GM23338 (cell line): ENCODE results near the gene NPAS3. TPM values are rescaled to one million over a fixed set of nuclear protein-coding genes. Genes with fewer than 3 reads are reported as not detected.

Experiments
- ATAC-seq: fragments of 200-7000 bp; cut with Tn5 transposase; 3 replicates; pipeline ENCODE4 v1.9.1; 2020
- DNase-seq: peaks from one replicate; pipeline ENCODE4 v3.0.0-alpha.2; 2015; ENCODE audit warnings: low spot score
- H2AFZ ChIP-seq: fragments of 200-600 bp; sonication (generic); 2 replicates; pipeline ENCODE4 v1.8.0; 2016; ENCODE audit warnings: antibody characterized with exemption, mild to moderate bottlenecking, moderate library complexity
- H3F3A ChIP-seq: fragments of 200-600 bp; sonication (generic); replicated peaks from 2 replicates; pipeline ENCODE4 v1.8.0; 2017; ENCODE audit warnings: antibody characterized with exemption, mixed run types, low read depth
- H3K27ac ChIP-seq: fragments of 200-600 bp; sonication (generic); 2 replicates; pipeline ENCODE4 v1.6.1; 2016; ENCODE audit warnings: low read depth
- H3K27me3 ChIP-seq: fragments of 200-600 bp; sonication (generic); 2 replicates; pipeline ENCODE4 v1.8.0; 2016; ENCODE audit warnings: mild to moderate bottlenecking, mixed run types, moderate library complexity; ENCODE audit not compliant: insufficient read depth
- H3K36me3 ChIP-seq: fragments of 200-600 bp; sonication (generic); 2 replicates; pipeline ENCODE4 v1.8.0; 2016; ENCODE audit warnings: mild to moderate bottlenecking; ENCODE audit not compliant: insufficient read depth
- H3K4me1 ChIP-seq: fragments of 200-600 bp; sonication (generic); 2 replicates; pipeline ENCODE4 v1.8.0; 2016; ENCODE audit warnings: mild to moderate bottlenecking, moderate library complexity; ENCODE audit not compliant: insufficient read depth
- H3K4me2 ChIP-seq: fragments of 200-600 bp; sonication (generic); 2 replicates; pipeline ENCODE4 v1.7.1; 2017; ENCODE audit warnings: mixed run types
- H3K4me3 ChIP-seq: fragments of 200-600 bp; sonication (generic); 2 replicates; pipeline ENCODE4 v1.6.1; 2016; ENCODE audit warnings: mixed run types
- H3K79me2 ChIP-seq: fragments of 200-600 bp; sonication (generic); replicated peaks from 2 replicates; pipeline ENCODE4 v1.8.0; 2017; ENCODE audit warnings: mild to moderate bottlenecking; ENCODE audit not compliant: insufficient read depth
- H3K9me2 ChIP-seq: fragments of 200-600 bp; sonication (generic); 2 replicates; pipeline ENCODE4 v1.8.0; 2017; ENCODE audit not compliant: insufficient read depth
- H4K20me1 ChIP-seq: fragments of 200-600 bp; sonication (generic); replicated peaks from 2 replicates; pipeline ENCODE4 v1.8.0; 2017; ENCODE audit warnings: mild to moderate bottlenecking; ENCODE audit not compliant: insufficient read depth
- H3K27ac Mint-ChIP-seq: 2 replicates; pipeline ENCODE4 v1.8.0; 2020; ENCODE audit warnings: inconsistent platforms, mild to moderate bottlenecking, moderate library complexity, mixed read lengths
- H3K27me3 Mint-ChIP-seq: 3 replicates; pipeline ENCODE4 v1.8.0; 2022; ENCODE audit warnings: low read depth, mild to moderate bottlenecking, moderate library complexity, mixed read lengths, inconsistent platforms; ENCODE audit not compliant: insufficient read depth, poor library complexity
- H3K36me3 Mint-ChIP-seq: 3 replicates; pipeline ENCODE4 v1.8.0; 2021; ENCODE audit warnings: low read depth, mild to moderate bottlenecking, inconsistent platforms, moderate library complexity, mixed read lengths
- H3K4me1 Mint-ChIP-seq: 3 replicates; pipeline ENCODE4 v1.8.0; 2020; ENCODE audit warnings: mild to moderate bottlenecking, inconsistent platforms, mixed read lengths
- H3K4me3 Mint-ChIP-seq: 3 replicates; pipeline ENCODE4 v1.8.0; 2021; ENCODE audit warnings: moderate library complexity, mild to moderate bottlenecking, inconsistent platforms, mixed read lengths
- H3K9me3 Mint-ChIP-seq: 3 replicates; pipeline ENCODE4 v1.8.0; 2020; ENCODE audit warnings: moderate library complexity, mild to moderate bottlenecking, inconsistent platforms, mixed read lengths
- CREB1 ChIP-seq: fragments of 250-450 bp; sonication (Bioruptor Pico); IDR thresholded peaks from 2 replicates; pipeline ENCODE4 v1.5.0; 2020; ENCODE audit warnings: low read depth, mild to moderate bottlenecking, moderate library complexity
- EZH2 ChIP-seq: fragments of 200-600 bp; sonication (generic); IDR thresholded peaks from one replicate; pipeline ENCODE4 v1.8.0; 2017; ENCODE audit warnings: antibody characterized with exemption, mild to moderate bottlenecking, low read depth; ENCODE audit not compliant: unreplicated experiment
- EZH2phosphoT487 ChIP-seq: fragments of 200-600 bp; sonication (generic); IDR thresholded peaks from one replicate; pipeline ENCODE4 v1.8.1; 2018; ENCODE audit warnings: antibody characterized with exemption; ENCODE audit not compliant: unreplicated experiment
- JUNB ChIP-seq: IDR thresholded peaks from one replicate; pipeline ENCODE4 v1.6.1; 2016; ENCODE audit warnings: antibody characterized with exemption; ENCODE audit not compliant: unreplicated experiment
- NANOG ChIP-seq: IDR thresholded peaks from 2 replicates; pipeline ENCODE4 v1.6.1; 2016; ENCODE audit warnings: antibody characterized with exemption, borderline replicate concordance
- POLR2AphosphoS5 ChIP-seq: IDR thresholded peaks from 2 replicates; pipeline ENCODE4 v1.6.1; 2016; ENCODE audit warnings: antibody characterized with exemption, low read depth
- STAT1 ChIP-seq: IDR thresholded peaks from one replicate; pipeline ENCODE4 v1.6.1; 2016; ENCODE audit warnings: antibody characterized with exemption; ENCODE audit not compliant: unreplicated experiment
- ZNF114 ChIP-seq: fragments of 250-450 bp; sonication (Bioruptor Pico); IDR thresholded peaks from 2 replicates; pipeline ENCODE4 v1.5.0; 2020; ENCODE audit warnings: mild to moderate bottlenecking, moderate library complexity
- ZNF331 ChIP-seq: fragments of 250-450 bp; sonication (Bioruptor Pico); IDR thresholded peaks from 2 replicates; pipeline ENCODE4 v1.5.0; 2020; ENCODE audit warnings: low read depth, mild to moderate bottlenecking, moderate library complexity
- polyA plus RNA-seq: library from polyadenylated mRNA; unstranded; fragments of >200 nt; fragmentation: Nextera tagmentation; extraction: Ambion mirVana; gene quantifications from 2 replicates; pipeline ENCODE4 v1.2.1, GENCODE V29; 2016
- total RNA-seq: library from RNA; depleted of rRNA; stranded (reverse); fragments of >200 nt; shearing (Covaris generic); gene quantifications from 2 replicates; pipeline ENCODE4 v1.2.3, GENCODE V29; 2014
- TF ChIP-seq, protein P1 (sequence below): IDR thresholded peaks from one replicate; pipeline ENCODE4 v1.6.1; 2018; ENCODE audit warnings: antibody characterized with exemption; ENCODE audit not compliant: unreplicated experiment
- TF ChIP-seq, protein P2 (sequence below): IDR thresholded peaks from 2 replicates; pipeline ENCODE4 v1.6.1; 2016; ENCODE audit warnings: antibody characterized with exemption
- TF ChIP-seq, protein P3 (sequence below): fragments of 250-450 bp; sonication (Bioruptor Pico); IDR thresholded peaks from 2 replicates; pipeline ENCODE4 v1.5.0; 2020; ENCODE audit warnings: mild to moderate bottlenecking, moderate library complexity
- TF ChIP-seq, protein P4 (sequence below), 2 experiments: fragments of 200-600 bp in 1 of 2; sonication (generic) in 1 of 2; conservative IDR thresholded peaks; 2 replicates each; pipeline versions ENCODE4 v1.5.1 to v1.6.1; 2016 to 2017; ENCODE audit warnings: antibody characterized with exemption in 2 of 2, low read depth in 2 of 2, mild to moderate bottlenecking in 2 of 2, moderate library complexity in 1 of 2

The NPAS3 gene
- total and polyA plus RNA-seq, 2 experiments from 2014 or later = 0.17 to 0.19 TPM

DNA sequence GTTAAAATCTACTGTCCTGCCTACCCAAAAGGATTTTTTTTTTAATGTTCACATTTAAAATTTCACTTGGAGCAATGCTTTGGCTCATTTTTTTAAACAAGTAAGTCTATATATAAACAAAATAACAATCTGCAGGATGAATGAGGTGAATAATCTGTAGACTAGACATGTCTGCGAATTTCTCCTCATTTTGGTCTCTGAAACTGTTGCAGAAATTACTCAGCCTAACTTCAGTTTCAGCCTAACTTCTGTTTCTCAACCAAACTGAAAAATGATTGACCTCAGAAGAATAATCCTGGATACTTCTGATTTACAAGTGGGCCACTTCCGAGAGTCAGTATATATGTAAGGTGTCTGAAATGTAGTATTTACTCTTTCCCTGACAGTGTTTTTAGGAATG, 39.8 kb upstream of the NPAS3 start (continued):
- TF ChIP-seq, protein P1, sequence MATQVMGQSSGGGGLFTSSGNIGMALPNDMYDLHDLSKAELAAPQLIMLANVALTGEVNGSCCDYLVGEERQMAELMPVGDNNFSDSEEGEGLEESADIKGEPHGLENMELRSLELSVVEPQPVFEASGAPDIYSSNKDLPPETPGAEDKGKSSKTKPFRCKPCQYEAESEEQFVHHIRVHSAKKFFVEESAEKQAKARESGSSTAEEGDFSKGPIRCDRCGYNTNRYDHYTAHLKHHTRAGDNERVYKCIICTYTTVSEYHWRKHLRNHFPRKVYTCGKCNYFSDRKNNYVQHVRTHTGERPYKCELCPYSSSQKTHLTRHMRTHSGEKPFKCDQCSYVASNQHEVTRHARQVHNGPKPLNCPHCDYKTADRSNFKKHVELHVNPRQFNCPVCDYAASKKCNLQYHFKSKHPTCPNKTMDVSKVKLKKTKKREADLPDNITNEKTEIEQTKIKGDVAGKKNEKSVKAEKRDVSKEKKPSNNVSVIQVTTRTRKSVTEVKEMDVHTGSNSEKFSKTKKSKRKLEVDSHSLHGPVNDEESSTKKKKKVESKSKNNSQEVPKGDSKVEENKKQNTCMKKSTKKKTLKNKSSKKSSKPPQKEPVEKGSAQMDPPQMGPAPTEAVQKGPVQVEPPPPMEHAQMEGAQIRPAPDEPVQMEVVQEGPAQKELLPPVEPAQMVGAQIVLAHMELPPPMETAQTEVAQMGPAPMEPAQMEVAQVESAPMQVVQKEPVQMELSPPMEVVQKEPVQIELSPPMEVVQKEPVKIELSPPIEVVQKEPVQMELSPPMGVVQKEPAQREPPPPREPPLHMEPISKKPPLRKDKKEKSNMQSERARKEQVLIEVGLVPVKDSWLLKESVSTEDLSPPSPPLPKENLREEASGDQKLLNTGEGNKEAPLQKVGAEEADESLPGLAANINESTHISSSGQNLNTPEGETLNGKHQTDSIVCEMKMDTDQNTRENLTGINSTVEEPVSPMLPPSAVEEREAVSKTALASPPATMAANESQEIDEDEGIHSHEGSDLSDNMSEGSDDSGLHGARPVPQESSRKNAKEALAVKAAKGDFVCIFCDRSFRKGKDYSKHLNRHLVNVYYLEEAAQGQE = no peak
- TF ChIP-seq JUNB = no peak
- TF ChIP-seq, protein P2, sequence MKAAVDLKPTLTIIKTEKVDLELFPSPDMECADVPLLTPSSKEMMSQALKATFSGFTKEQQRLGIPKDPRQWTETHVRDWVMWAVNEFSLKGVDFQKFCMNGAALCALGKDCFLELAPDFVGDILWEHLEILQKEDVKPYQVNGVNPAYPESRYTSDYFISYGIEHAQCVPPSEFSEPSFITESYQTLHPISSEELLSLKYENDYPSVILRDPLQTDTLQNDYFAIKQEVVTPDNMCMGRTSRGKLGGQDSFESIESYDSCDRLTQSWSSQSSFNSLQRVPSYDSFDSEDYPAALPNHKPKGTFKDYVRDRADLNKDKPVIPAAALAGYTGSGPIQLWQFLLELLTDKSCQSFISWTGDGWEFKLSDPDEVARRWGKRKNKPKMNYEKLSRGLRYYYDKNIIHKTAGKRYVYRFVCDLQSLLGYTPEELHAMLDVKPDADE = no peak
- no peak for TF ChIP-seq CREB1 (CRISPR knock-in tag)

DNA sequence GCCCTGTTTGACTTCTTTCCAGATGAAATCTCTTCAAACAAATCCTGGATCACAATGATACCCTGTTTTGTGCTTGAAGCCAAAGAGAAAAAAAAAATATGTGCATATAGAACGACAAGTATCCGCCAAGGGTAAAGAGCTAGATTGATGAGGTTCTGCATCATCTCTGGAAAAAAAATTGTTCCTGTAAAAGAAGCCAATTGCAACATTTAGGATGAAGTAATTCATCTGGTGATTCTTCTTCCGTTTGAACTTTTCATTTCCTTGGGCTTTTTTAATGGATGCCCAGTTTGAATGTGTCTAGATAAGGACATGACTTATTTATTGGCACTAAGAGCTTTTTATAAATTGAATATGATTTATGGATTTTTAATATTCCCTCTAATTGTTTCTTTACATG, 38.1 kb upstream of the NPAS3 start:
- Histone ChIP-seq H3K4me3 (no peak overlapping the region), H3K27me3 (no peaks in the 10 kb centered on the region), H3K4me1 (no peaks in the 10 kb centered on the region), H3K36me3 (no peaks in the 10 kb centered on the region), H3F3A (no peaks in the 10 kb centered on the region), H3K79me2 (no peaks in the 10 kb centered on the region), H3K9me2 (no peaks in the 10 kb centered on the region), H3K4me2 (no peak overlapping the region), H3K27ac (no peak overlapping the region), H2AFZ (no peak overlapping the region), H4K20me1 (no peaks in the 10 kb centered on the region)
- Mint-ChIP-seq H3K9me3 (no peaks in the 10 kb centered on the region), H3K27ac (no peak overlapping the region), H3K36me3 (no peaks in the 10 kb centered on the region), H3K27me3 (peaks cover 3% of the 10 kb centered on the region), H3K4me3 (no peak overlapping the region), H3K4me1 (peaks cover 11% of the 10 kb centered on the region; the same call in 2 of the 3 replicates)
- ATAC-seq (no peak), DNase-seq (no peak)
- TF ChIP-seq ZNF331 (CRISPR knock-in tag) (no peak), ZNF114 (CRISPR knock-in tag) (no peak), NANOG (no peak), EZH2phosphoT487 (no peak), JUNB (no peak), POLR2AphosphoS5 (no peak), EZH2 (no peak), CREB1 (CRISPR knock-in tag) (no peak), STAT1 (no peak)
- TF ChIP-seq, protein P3, sequence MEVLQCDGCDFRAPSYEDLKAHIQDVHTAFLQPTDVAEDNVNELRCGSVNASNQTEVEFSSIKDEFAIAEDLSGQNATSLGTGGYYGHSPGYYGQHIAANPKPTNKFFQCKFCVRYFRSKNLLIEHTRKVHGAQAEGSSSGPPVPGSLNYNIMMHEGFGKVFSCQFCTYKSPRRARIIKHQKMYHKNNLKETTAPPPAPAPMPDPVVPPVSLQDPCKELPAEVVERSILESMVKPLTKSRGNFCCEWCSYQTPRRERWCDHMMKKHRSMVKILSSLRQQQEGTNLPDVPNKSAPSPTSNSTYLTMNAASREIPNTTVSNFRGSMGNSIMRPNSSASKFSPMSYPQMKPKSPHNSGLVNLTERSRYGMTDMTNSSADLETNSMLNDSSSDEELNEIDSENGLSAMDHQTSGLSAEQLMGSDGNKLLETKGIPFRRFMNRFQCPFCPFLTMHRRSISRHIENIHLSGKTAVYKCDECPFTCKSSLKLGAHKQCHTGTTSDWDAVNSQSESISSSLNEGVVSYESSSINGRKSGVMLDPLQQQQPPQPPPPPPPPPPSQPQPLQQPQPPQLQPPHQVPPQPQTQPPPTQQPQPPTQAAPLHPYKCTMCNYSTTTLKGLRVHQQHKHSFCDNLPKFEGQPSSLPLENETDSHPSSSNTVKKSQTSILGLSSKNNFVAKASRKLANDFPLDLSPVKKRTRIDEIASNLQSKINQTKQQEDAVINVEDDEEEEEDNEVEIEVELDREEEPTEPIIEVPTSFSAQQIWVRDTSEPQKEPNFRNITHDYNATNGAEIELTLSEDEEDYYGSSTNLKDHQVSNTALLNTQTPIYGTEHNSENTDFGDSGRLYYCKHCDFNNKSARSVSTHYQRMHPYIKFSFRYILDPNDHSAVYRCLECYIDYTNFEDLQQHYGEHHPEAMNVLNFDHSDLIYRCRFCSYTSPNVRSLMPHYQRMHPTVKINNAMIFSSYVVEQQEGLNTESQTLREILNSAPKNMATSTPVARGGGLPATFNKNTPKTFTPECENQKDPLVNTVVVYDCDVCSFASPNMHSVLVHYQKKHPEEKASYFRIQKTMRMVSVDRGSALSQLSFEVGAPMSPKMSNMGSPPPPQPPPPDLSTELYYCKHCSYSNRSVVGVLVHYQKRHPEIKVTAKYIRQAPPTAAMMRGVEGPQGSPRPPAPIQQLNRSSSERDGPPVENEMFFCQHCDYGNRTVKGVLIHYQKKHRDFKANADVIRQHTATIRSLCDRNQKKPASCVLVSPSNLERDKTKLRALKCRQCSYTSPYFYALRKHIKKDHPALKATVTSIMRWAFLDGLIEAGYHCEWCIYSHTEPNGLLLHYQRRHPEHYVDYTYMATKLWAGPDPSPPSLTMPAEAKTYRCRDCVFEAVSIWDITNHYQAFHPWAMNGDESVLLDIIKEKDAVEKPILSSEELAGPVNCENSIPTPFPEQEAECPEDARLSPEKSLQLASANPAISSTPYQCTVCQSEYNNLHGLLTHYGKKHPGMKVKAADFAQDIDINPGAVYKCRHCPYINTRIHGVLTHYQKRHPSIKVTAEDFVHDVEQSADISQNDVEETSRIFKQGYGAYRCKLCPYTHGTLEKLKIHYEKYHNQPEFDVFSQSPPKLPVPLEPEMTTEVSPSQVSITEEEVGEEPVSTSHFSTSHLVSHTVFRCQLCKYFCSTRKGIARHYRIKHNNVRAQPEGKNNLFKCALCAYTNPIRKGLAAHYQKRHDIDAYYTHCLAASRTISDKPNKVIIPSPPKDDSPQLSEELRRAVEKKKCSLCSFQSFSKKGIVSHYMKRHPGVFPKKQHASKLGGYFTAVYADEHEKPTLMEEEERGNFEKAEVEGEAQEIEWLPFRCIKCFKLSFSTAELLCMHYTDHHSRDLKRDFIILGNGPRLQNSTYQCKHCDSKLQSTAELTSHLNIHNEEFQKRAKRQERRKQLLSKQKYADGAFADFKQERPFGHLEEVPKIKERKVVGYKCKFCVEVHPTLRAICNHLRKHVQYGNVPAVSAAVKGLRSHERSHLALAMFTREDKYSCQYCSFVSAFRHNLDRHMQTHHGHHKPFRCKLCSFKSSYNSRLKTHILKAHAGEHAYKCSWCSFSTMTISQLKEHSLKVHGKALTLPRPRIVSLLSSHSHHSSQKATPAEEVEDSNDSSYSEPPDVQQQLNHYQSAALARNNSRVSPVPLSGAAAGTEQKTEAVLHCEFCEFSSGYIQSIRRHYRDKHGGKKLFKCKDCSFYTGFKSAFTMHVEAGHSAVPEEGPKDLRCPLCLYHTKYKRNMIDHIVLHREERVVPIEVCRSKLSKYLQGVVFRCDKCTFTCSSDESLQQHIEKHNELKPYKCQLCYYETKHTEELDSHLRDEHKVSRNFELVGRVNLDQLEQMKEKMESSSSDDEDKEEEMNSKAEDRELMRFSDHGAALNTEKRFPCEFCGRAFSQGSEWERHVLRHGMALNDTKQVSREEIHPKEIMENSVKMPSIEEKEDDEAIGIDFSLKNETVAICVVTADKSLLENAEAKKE (CRISPR knock-in tag) = no peak
- TF ChIP-seq, protein P4, sequence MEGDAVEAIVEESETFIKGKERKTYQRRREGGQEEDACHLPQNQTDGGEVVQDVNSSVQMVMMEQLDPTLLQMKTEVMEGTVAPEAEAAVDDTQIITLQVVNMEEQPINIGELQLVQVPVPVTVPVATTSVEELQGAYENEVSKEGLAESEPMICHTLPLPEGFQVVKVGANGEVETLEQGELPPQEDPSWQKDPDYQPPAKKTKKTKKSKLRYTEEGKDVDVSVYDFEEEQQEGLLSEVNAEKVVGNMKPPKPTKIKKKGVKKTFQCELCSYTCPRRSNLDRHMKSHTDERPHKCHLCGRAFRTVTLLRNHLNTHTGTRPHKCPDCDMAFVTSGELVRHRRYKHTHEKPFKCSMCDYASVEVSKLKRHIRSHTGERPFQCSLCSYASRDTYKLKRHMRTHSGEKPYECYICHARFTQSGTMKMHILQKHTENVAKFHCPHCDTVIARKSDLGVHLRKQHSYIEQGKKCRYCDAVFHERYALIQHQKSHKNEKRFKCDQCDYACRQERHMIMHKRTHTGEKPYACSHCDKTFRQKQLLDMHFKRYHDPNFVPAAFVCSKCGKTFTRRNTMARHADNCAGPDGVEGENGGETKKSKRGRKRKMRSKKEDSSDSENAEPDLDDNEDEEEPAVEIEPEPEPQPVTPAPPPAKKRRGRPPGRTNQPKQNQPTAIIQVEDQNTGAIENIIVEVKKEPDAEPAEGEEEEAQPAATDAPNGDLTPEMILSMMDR (conservative IDR thresholded peaks at IDR 0.05; ENCODE audit: low read depth in 2 of 2) = no peak
